Duodenal mucosa (tissue), 2 donors: ENCODE measurements around the gene CSPG5.

Experiments used
- H3K27ac ChIP-seq: one replicate; pipeline ENCODE4 v1.7.0; 2013; ENCODE audit warnings: low read depth, low read length
- H3K27me3 ChIP-seq, 2 donors: one replicate each; pipeline ENCODE4 v1.7.0; 2013; ENCODE audit warnings: low read length in 2 of 2, control low read depth in 1 of 2; ENCODE audit not compliant: insufficient read depth in 2 of 2, control insufficient read depth in 1 of 2
- H3K36me3 ChIP-seq, 2 donors: one replicate each; pipeline ENCODE4 v1.7.0; 2013; ENCODE audit warnings: low read length in 2 of 2, control low read depth in 1 of 2; ENCODE audit not compliant: insufficient read depth in 2 of 2, control insufficient read depth in 1 of 2
- H3K4me1 ChIP-seq, 2 donors: one replicate each; pipeline ENCODE4 v1.7.0; 2013; ENCODE audit warnings: low read length in 2 of 2, control low read depth in 1 of 2; ENCODE audit not compliant: insufficient read depth in 2 of 2, control insufficient read depth in 1 of 2
- H3K4me3 ChIP-seq, 2 donors: one replicate each; pipeline ENCODE4 v1.7.0; 2013; ENCODE audit warnings: low read length in 2 of 2, low read depth in 1 of 2
- H3K9ac ChIP-seq, 2 donors: one replicate each; pipeline ENCODE4 v1.7.0; 2013; ENCODE audit warnings: low read length in 2 of 2, low read depth in 1 of 2
- H3K9me3 ChIP-seq, 2 donors: one replicate each; pipeline ENCODE4 v1.7.0; 2013; ENCODE audit warnings: low read length in 2 of 2, control low read depth in 1 of 2; ENCODE audit not compliant: control insufficient read depth in 1 of 2

Gene CSPG5

GRCh38 chr3:47578691-47579632 lies at the start of gene CSPG5:
CSPG5 (minus strand) TSS chr3:47578865; CDS start chr3:47578693, 172 bp downstream.
- H3K27ac ChIP-seq = no peak within 1 kb of the TSS
- no peak within 1 kb of the TSS for H3K9ac ChIP-seq
- H3K9me3 ChIP-seq = no peaks in the 10 kb centered on the region
- H3K36me3 ChIP-seq = no peaks in the 10 kb centered on the region
- peak within 1 kb of the TSS; percentile 47 to 58 for H3K4me3 ChIP-seq
- H3K27me3 ChIP-seq = peaks cover 24 to 32% of the 10 kb centered on the region in 2 donors
- H3K4me1 ChIP-seq = peaks cover 0 to 4% of the 10 kb centered on the region in 2 donors

- Histone ChIP-seq H3K9me3 (no peaks in the 10 kb centered on the region), H3K27me3 (no peaks in the 10 kb centered on the region), H3K4me1 (no peaks in the 10 kb centered on the region), H3K36me3 (peaks cover 20 to 57% of the 10 kb centered on the region in 2 donors), H3K4me3 (no peak overlapping the region), H3K27ac (no peak overlapping the region), H3K9ac (no peak overlapping the region)
Observed at GRCh38 chr3:47628426-47628825, 49.8 kb upstream of the CSPG5 start.

- H3K9me3 ChIP-seq = no peaks in the 10 kb centered on the region
- H3K36me3 ChIP-seq = peaks cover 22 to 43% of the 10 kb centered on the region in 2 donors
- H3K4me1 ChIP-seq = no peaks in the 10 kb centered on the region
- no peak overlapping the region for H3K4me3 ChIP-seq
- no peak overlapping the region for H3K9ac ChIP-seq
- no peaks in the 10 kb centered on the region for H3K27me3 ChIP-seq
- no peak overlapping the region for H3K27ac ChIP-seq
Observed at GRCh38 chr3:47622671-47623461, 44.2 kb upstream of the CSPG5 start.

- Histone ChIP-seq H3K9ac (no peak overlapping the region), H3K4me1 (no peaks in the 10 kb centered on the region), H3K27ac (no peak overlapping the region), H3K36me3 (peaks cover 27 to 53% of the 10 kb centered on the region in 2 donors), H3K27me3 (no peaks in the 10 kb centered on the region), H3K4me3 (no peak overlapping the region), H3K9me3 (no peaks in the 10 kb centered on the region)
Observed at GRCh38 chr3:47617086-47618010, 38.7 kb upstream of the CSPG5 start.

GRCh38 chr3:47614788-47615187 lies 36.1 kb upstream of the CSPG5 start:
- H3K9me3 ChIP-seq = no peaks in the 10 kb centered on the region
- H3K27me3 ChIP-seq = no peaks in the 10 kb centered on the region
- H3K27ac ChIP-seq = no peak overlapping the region
- H3K4me1 ChIP-seq = no peaks in the 10 kb centered on the region
- H3K36me3 ChIP-seq = peaks cover 29 to 65% of the 10 kb centered on the region in 2 donors
- no peak overlapping the region for H3K9ac ChIP-seq
- no peak overlapping the region for H3K4me3 ChIP-seq

GRCh38 chr3:47613722-47614121 lies 35.1 kb upstream of the CSPG5 start:
- Histone ChIP-seq H3K9ac (no peak overlapping the region), H3K4me3 (no peak overlapping the region), H3K9me3 (no peaks in the 10 kb centered on the region), H3K27ac (no peak overlapping the region), H3K36me3 (peaks cover 24 to 64% of the 10 kb centered on the region in 2 donors), H3K4me1 (no peaks in the 10 kb centered on the region), H3K27me3 (no peaks in the 10 kb centered on the region)

- no peak overlapping the region for H3K27ac ChIP-seq
- no peak overlapping the region for H3K9ac ChIP-seq
- no peak overlapping the region for H3K4me3 ChIP-seq
- no peaks in the 10 kb centered on the region for H3K27me3 ChIP-seq
- H3K9me3 ChIP-seq = no peaks in the 10 kb centered on the region
- no peaks in the 10 kb centered on the region for H3K4me1 ChIP-seq
- H3K36me3 ChIP-seq = peaks cover 21 to 67% of the 10 kb centered on the region in 2 donors
Observed at GRCh38 chr3:47612879-47613278, 34.2 kb upstream of the CSPG5 start.

GRCh38 chr3:47612178-47612577 lies 33.5 kb upstream of the CSPG5 start:
- Histone ChIP-seq H3K27me3 (no peaks in the 10 kb centered on the region), H3K9ac (no peak overlapping the region), H3K9me3 (no peaks in the 10 kb centered on the region), H3K36me3 (peaks cover 14 to 64% of the 10 kb centered on the region in 2 donors), H3K27ac (peak overlapping the region; percentile 0), H3K4me3 (no peak overlapping the region), H3K4me1 (no peaks in the 10 kb centered on the region)

- no peaks in the 10 kb centered on the region for H3K27me3 ChIP-seq
- peak overlapping the region; percentile 0 for H3K27ac ChIP-seq
- no peak overlapping the region for H3K9ac ChIP-seq
- no peaks in the 10 kb centered on the region for H3K4me1 ChIP-seq
- H3K4me3 ChIP-seq = no peak overlapping the region
- no peaks in the 10 kb centered on the region for H3K9me3 ChIP-seq
- peaks cover 13 to 65% of the 10 kb centered on the region in 2 donors for H3K36me3 ChIP-seq
Observed at GRCh38 chr3:47611576-47611975, 32.9 kb upstream of the CSPG5 start.
